H1 (cell line): ENCODE data around the gene DPH1. TPM values are rescaled to one million over a fixed set of nuclear protein-coding genes. Genes with fewer than 3 reads are reported as not detected.

Experiments
- CBX8 ChIP-seq: fragments of 300-800, 300-1000 bp; sonication (generic); IDR thresholded peaks from 2 replicates; pipeline ENCODE4 v1.7.1; 2016; ENCODE audit warnings: low read depth, low read length, borderline replicate concordance
- RBBP5 ChIP-seq: IDR thresholded peaks from 2 replicates; pipeline ENCODE4 v1.7.1; 2012; ENCODE audit warnings: low read depth, mild to moderate bottlenecking, inconsistent platforms, low read length, moderate library complexity, borderline replicate concordance
- microRNA counts: library from miRNA; unstranded; fragments of <30 nt; microRNA quantifications from one replicate; lab custom pipeline; 2015
- microRNA-seq, 2 experiments: library from miRNA; unstranded; fragments of <30 nt; microRNA quantifications; one replicate each; pipeline versions ENCODE4 to v1.2.0, GENCODE V29; 2016 to 2020; ENCODE audit warnings: borderline microRNAs expressed in 2 of 2, borderline number of aligned reads in 2 of 2, borderline replicate concordance in 1 of 2
- polyA plus RNA-seq, 7 experiments: library from polyadenylated mRNA; depleted of rRNA in 3 of 7; stranded (reverse) in 5 of 7; unstranded in 2 of 7; fragments of >200 nt in 5 of 7; fragments of 200-250 nt in 2 of 7; gene quantifications; 1 replicate in 5 of 7; 2 replicates in 1 of 7; 4 replicates in 1 of 7; pipeline versions ENCODE4 v1.2.1 to v1.2.3, GENCODE V29; 2011 to 2013; ENCODE audit warnings: missing spikeins in 2 of 7, mixed read lengths in 2 of 7
- small RNA-seq: library from polyadenylated mRNA; stranded (forward); fragments of <200 nt; extraction: miRNeasy Mini kit (QIAGEN cat#:217004); gene quantifications from one replicate; pipeline ENCODE3, GENCODE V24; 2013; ENCODE audit not compliant: insufficient read depth
- total RNA-seq: library from RNA; stranded (reverse); fragmentation: NEBNext Ultra II Directional; extraction: Animal tissue kit (Norgen Biotek cat#: 25700); gene quantifications from 2 replicates; pipeline ENCODE4 v1.2.1, GENCODE V29; 2021

Gene DPH1
- total and polyA plus RNA-seq, 2 of the 8 experiments (the other 6 are each of a cell fraction or from before 2014, with no cell fraction given): 24.9 to 30.0 TPM

- TF ChIP-seq CBX8: no peak
- no peak for TF ChIP-seq RBBP5
These were observed 63.4 kb downstream of the DPH1 start (continued) for GRCh38 chr17:2093349-2093748.

MicroRNAs within 50 kb of the gene (microRNA counts, 767-probe panel; counts per million panel counts)
- microRNA hsa-miR-132-3p (lab: Ali Mortazavi, UCI) (879 counts per million, percentile 95 among the panel's probes with 10 or more counts), microRNA hsa-miR-212-3p (lab: Ali Mortazavi, UCI) (879 counts per million, percentile 95 among the panel's probes with 10 or more counts)

Small RNA genes lying within 50 kb of the gene (microRNA-seq; reads per million reads assigned to microRNA genes)
- gene MIR132: 9.5 to 10.1 reads per million in 2 experiments
- 0 to 0.46 reads per million in 2 experiments for gene MIR212

Small RNA genes lying within 50 kb of the gene (small RNA-seq; reads per million reads assigned to genes)
- gene AC090617.9: not detected
- 12.3 reads per million, percentile 86 among the genes with 10 or more reads in this experiment for gene MIR132
- 5.5 reads per million, percentile 65 among the genes with 10 or more reads in this experiment for gene MIR212
- not detected for gene OVCA2

Other genes with a start within 250 kb of the DPH1 start
- 22.0 and 23.4 TPM in 2 replicates for gene SMYD4, start 200.3 kb upstream of the DPH1 start, total RNA-seq
- 10.5 and 11.3 TPM in 2 replicates for gene SMYD4, start 200.3 kb upstream of the DPH1 start, polyA plus RNA-seq (2011; rRNA removed)
- gene RPA1, start 200.1 kb upstream of the DPH1 start, total RNA-seq: 181 and 194 TPM in 2 replicates
- 56.0 and 79.1 TPM in 2 replicates for gene RPA1, start 200.1 kb upstream of the DPH1 start, polyA plus RNA-seq (2011; rRNA removed)
- gene RTN4RL1, start 4.8 kb upstream of the DPH1 start, total RNA-seq: 0.11 TPM in 1 of 2 replicates, not detected in the other
- 0.09 and 0.11 TPM in 2 replicates for gene RTN4RL1, start 4.8 kb upstream of the DPH1 start, polyA plus RNA-seq (2011; rRNA removed)
- gene OVCA2, start 11.9 kb downstream of the DPH1 start, total RNA-seq: 14.9 and 15.3 TPM in 2 replicates
- 34.5 and 37.0 TPM in 2 replicates for gene OVCA2, start 11.9 kb downstream of the DPH1 start, polyA plus RNA-seq (2011; rRNA removed)
- gene HIC1, start 24.9 kb downstream of the DPH1 start, total RNA-seq: 0.09 and 0.19 TPM in 2 replicates
- gene HIC1, start 24.9 kb downstream of the DPH1 start, polyA plus RNA-seq (2011; rRNA removed): 0.06 and 0.11 TPM in 2 replicates